GM20000 (cell line): ENCODE measurements around the gene TSPAN7.

Source experiments
- DNase-seq: peaks from one replicate; pipeline ENCODE4 v3.0.0; 2012; ENCODE audit warnings: low spot score
- CTCF ChIP-seq: IDR thresholded peaks from 2 replicates; pipeline ENCODE4 v1.5.1; 2012; ENCODE audit warnings: mild to moderate bottlenecking, control low read depth; ENCODE audit errors: extremely low read depth, missing control alignments

Gene TSPAN7

DNA sequence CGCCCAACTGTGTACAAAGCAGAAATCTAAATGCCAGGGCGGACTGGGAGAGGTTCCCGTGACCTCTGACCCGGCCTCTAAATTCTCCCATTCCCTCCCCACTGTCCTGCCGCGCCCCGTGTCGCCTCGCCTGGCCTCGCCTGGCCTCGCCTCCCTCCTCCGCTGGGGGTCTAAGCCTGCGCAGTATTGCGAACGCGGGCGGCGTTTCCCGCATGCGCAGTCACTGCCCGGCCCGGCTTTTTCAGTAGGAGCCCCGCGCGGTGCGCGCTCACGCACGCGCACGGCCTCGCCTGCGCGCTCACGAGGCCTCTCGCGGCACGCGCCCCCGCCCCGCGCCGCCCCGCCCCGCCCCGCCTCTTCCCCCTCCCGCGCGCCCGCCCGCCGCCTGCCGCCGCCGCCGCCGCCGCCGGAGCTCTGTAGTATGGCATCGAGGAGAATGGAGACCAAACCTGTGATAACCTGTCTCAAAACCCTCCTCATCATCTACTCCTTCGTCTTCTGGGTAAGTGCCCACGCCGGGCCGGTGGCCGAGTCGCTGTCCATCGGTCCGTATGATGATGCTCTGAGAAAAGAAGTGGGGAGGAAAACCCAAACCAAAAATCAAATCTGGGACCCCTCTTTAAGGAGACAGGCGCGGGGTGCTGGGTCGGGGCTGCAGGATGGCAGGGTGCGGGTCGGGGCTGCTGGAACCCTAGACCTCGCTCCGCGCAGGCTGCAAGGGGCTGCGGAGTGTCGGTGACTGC lies at the start of gene TSPAN7:
TSPAN7 (plus strand) TSS at position 417 of the 743 bp plus-strand sequence; CDS start at position 422, 5 bp downstream.
- no peak for TF ChIP-seq CTCF
- DNase-seq, result peak; percentile 77

- DNase-seq, result no peak
These were observed 48.1 kb upstream of the TSPAN7 start for GRCh38 chrX:38513112-38513742.

DNA sequence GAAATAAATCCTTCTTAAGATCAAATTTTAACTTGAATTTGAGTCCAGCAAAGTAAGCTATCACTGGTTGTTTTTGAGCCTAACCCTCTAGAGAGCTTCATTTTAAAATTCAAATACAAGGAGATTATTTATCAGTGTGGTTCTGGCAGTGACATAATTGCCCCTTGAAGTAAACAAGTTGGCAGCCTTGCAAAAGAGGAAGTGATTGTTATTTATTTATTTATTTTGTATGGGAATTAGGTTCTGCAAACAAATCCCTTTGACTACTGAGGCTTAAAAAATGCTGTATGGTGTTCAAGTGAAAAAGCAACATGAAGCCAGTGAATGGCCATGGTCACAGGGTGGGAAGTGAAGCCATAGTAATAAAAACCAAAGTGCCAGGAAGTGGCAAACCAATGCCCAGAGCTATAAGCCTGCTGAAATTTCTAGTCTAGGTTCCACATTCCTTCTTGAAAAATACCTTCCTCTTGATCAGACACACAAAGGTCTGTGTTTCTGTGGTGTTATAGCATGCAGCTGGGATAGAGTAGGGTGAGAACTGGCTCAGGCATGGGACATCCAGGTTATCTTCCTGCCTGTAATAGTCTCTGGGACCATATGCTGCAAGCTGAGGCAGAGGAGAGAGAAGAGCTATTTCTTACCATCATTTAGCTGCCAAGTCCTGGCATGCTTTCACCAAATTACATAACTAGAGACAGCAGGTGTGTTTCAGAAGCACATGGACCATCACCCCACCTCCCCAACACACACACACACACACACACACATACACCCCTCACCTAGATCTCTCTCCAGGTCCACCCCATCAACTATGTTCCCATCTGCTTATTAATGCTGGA lies 47.1 kb upstream of the TSPAN7 start:
- no peak for DNase-seq
- no peak for TF ChIP-seq CTCF

More at GRCh38 chrX:38513112-38513742, 48.1 kb upstream of the TSPAN7 start:
- no peak for TF ChIP-seq CTCF

DNA sequence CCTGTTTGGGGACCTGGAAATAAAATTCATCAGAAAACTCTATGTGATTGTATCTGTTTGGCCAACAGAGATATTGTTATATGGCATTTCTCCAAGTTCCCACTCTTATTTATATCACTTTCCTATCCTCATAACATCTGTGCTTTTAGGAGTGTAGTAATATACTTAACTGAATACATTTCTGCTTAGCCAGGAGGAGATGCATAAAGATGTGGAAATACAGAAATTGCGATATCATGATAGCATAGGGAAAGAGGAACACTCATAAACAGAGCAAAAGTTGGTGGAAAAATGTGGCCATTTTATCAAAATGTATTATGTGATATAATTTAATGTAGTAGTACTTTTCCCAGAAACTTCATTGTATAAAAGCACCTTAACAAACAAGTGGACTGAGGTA lies 46.1 kb upstream of the TSPAN7 start:
- no peak for TF ChIP-seq CTCF
- DNase-seq, result no peak

- no peak for TF ChIP-seq CTCF
- DNase-seq, result no peak
These were observed 45.1 kb upstream of the TSPAN7 start for GRCh38 chrX:38516196-38516774.

DNA sequence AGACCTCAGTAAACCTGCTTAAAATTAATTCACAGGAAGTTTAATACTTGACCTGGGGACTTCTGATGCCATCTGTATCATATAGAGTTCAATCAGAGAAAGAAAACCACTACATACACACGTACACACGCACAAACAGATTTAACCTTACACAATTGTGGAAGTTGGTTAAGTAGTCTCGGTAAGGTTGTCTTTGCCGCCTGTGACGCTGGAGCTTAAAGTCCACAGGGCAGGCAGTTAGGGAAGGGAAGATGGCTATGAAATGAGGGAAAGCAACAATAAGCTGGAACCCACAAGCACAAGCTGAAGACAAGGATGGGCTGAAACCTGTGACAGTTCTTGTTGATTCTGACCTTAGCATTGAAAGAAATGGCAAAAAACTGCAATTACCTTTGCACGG lies 41.7 kb upstream of the TSPAN7 start:
- no peak for DNase-seq
- no peak for TF ChIP-seq CTCF
